ENCODE measurements around the gene TSC22D1.

DNA sequence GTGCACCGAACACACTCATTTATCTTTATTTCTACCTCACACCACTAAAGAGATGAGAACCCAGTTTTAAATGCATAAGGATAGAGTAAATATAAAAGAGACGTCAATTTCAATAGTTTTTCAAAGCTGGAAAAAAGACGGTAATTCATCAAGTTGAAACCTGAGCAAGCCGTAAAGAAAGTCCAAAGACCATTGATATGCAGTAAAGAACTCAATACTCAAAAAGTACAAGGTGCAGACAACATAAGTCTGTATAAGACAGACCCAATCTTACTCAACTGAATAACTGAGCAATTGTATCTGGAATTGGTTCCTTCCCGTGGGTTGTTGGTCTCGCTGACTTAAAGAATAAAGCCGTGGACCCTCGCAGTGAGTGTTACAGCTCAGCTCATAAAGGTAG, 120.4 kb downstream of the TSC22D1 start:
- TF ChIP-seq CTCF (IDR thresholded peaks at IDR 0.05) = no peak
- TF ChIP-seq POLR2A (IDR thresholded peaks at IDR 0.05) = no peak
